NB4 (cell line): ENCODE data around the gene S1PR3.

Experiments used
- MYC ChIP-seq: IDR thresholded peaks from 2 replicates; pipeline ENCODE4 v1.6.1; 2011; ENCODE audit warnings: low read depth, low read length
- POLR2A ChIP-seq: IDR thresholded peaks from 2 replicates; pipeline ENCODE4 v1.6.1; 2011; ENCODE audit warnings: mild to moderate bottlenecking; ENCODE audit not compliant: insufficient read length; ENCODE audit errors: extremely low read depth
- TF ChIP-seq, protein P1 (sequence below): IDR thresholded peaks from one replicate; pipeline ENCODE4 v1.5.1; 2012; ENCODE audit warnings: low read depth, low read length
- TF ChIP-seq, protein P2 (sequence below): IDR thresholded peaks from 2 replicates; pipeline ENCODE4 v1.6.1; 2011; ENCODE audit warnings: low read depth, low read length

DNA sequence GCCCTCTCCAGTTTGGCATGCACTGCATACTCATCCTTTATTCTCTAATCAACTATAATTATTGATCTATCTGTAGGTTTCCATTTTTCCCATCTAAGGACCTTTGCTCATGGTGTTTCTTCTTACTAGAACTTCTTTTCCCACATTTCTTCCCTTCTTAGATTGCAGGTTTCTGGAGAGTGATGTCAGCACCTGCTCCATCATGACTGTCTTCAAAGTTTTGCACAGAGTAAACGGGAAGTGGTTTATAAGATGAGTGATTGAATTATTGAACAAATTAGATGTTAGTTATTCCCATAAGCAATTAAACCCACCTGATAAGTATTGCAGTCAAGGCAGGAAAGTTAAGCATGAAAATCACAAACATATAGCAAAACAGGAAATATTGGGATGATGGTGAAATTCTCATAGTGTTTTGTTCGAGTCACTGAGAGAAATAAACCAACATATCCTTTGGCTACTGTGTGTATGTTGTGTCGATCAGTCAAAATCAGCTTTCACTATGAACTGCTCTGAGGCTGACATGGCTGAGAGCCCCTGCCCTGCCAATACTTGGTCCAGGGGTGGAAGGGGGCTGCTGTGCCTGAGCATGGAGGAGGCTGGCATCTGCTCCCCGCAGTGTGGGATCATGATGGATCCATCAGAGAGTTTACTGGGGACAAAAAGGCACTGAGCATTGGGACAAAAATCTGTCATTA, 45.5 kb upstream of the S1PR3 start:
- TF ChIP-seq POLR2A, result no peak
- TF ChIP-seq, protein P1, sequence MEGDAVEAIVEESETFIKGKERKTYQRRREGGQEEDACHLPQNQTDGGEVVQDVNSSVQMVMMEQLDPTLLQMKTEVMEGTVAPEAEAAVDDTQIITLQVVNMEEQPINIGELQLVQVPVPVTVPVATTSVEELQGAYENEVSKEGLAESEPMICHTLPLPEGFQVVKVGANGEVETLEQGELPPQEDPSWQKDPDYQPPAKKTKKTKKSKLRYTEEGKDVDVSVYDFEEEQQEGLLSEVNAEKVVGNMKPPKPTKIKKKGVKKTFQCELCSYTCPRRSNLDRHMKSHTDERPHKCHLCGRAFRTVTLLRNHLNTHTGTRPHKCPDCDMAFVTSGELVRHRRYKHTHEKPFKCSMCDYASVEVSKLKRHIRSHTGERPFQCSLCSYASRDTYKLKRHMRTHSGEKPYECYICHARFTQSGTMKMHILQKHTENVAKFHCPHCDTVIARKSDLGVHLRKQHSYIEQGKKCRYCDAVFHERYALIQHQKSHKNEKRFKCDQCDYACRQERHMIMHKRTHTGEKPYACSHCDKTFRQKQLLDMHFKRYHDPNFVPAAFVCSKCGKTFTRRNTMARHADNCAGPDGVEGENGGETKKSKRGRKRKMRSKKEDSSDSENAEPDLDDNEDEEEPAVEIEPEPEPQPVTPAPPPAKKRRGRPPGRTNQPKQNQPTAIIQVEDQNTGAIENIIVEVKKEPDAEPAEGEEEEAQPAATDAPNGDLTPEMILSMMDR, result no peak
- TF ChIP-seq MYC, result no peak
- TF ChIP-seq, protein P2, sequence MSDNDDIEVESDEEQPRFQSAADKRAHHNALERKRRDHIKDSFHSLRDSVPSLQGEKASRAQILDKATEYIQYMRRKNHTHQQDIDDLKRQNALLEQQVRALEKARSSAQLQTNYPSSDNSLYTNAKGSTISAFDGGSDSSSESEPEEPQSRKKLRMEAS, result no peak
